Neural cell (in vitro differentiated cells): ENCODE data around the gene SH3RF3. TPM values are rescaled to one million over a fixed set of nuclear protein-coding genes. Genes with fewer than 3 reads are reported as not detected.
A peak's percentile ranks its signal among the peaks of the same experiment; 100 is the strongest.

Experiments
- H2AFZ ChIP-seq: fragments of 200-600, 300-800 bp; sonication (generic), shearing (Covaris generic); 2 replicates; pipeline ENCODE4 v1.6.0; 2014; ENCODE audit warnings: low read depth, mild to moderate bottlenecking, antibody characterized with exemption, low read length, moderate library complexity
- H3F3A ChIP-seq: fragments of 200-600 bp; shearing (Covaris generic); 2 replicates; pipeline ENCODE4 v1.6.1; 2016; ENCODE audit warnings: mild to moderate bottlenecking, moderate library complexity, mixed read lengths, antibody characterized with exemption, low read length; ENCODE audit not compliant: insufficient read depth, poor library complexity, severe bottlenecking
- H3K27ac ChIP-seq: fragments of 200-600, 300-800 bp; sonication (generic), shearing (Covaris generic); 2 replicates; pipeline ENCODE4 v1.5.1; 2014; ENCODE audit warnings: mild to moderate bottlenecking, low read length, moderate library complexity
- H3K27me3 ChIP-seq: fragments of 300-800, 200-600 bp; sonication (generic), shearing (Covaris generic); 2 replicates; pipeline ENCODE4 v1.6.0; 2014; ENCODE audit warnings: mild to moderate bottlenecking, low read depth, low read length, moderate library complexity; ENCODE audit not compliant: insufficient read depth
- H3K36me3 ChIP-seq: fragments of 300-800, 200-600 bp; sonication (generic), shearing (Covaris generic); 2 replicates; pipeline ENCODE4 v1.5.1; 2014; ENCODE audit warnings: mild to moderate bottlenecking, antibody characterized with exemption, low read length, moderate library complexity; ENCODE audit not compliant: insufficient read depth
- H3K4me2 ChIP-seq: fragments of 300-800, 200-600 bp; sonication (generic), shearing (Covaris generic); 2 replicates; pipeline ENCODE4 v1.6.0; 2014; ENCODE audit warnings: mild to moderate bottlenecking, low read length
- H3K4me3 ChIP-seq: fragments of 300-800, 200-600 bp; sonication (generic), shearing (Covaris generic); 2 replicates; pipeline ENCODE4 v1.5.1; 2014; ENCODE audit warnings: mild to moderate bottlenecking, low read length, moderate library complexity
- H3K79me2 ChIP-seq: fragments of 200-600 bp; shearing (Covaris generic); replicated peaks from 2 replicates; pipeline ENCODE4 v1.6.0; 2014; ENCODE audit warnings: mild to moderate bottlenecking, low read length, moderate library complexity; ENCODE audit not compliant: insufficient read depth
- H3K9ac ChIP-seq: fragments of 300-800, 200-600 bp; sonication (generic), shearing (Covaris generic); 2 replicates; pipeline ENCODE4 v1.6.1; 2016; ENCODE audit warnings: mild to moderate bottlenecking, low read length, mixed read lengths
- H3K9me2 ChIP-seq: fragments of 200-600 bp; shearing (Covaris generic); 2 replicates; pipeline ENCODE4 v1.6.1; 2016; ENCODE audit warnings: mild to moderate bottlenecking, low read length, mixed read lengths; ENCODE audit not compliant: insufficient read depth
- H3K9me3 ChIP-seq: fragments of 200-600, 300-800 bp; sonication (generic), shearing (Covaris generic); 2 replicates; pipeline ENCODE4 v1.6.1; 2016; ENCODE audit warnings: mild to moderate bottlenecking, mixed run types, low read length, moderate library complexity, mixed read lengths
- H4K20me1 ChIP-seq: fragments of 200-600 bp; shearing (Covaris generic); 2 replicates; pipeline ENCODE4 v1.6.1; 2016; ENCODE audit warnings: mild to moderate bottlenecking, mixed run types; ENCODE audit not compliant: insufficient read depth
- EP300 ChIP-seq: fragments of 450-650 bp; conservative IDR thresholded peaks from 2 replicates; pipeline ENCODE4 v1.6.1; 2014; ENCODE audit warnings: antibody characterized with exemption, mild to moderate bottlenecking, moderate library complexity; ENCODE audit not compliant: poor library complexity, severe bottlenecking
- EZH2 ChIP-seq: fragments of 200-600, 300-800 bp; shearing (Covaris generic), sonication (generic); IDR thresholded peaks from 2 replicates; pipeline ENCODE4 v1.6.1; 2014; ENCODE audit warnings: antibody characterized with exemption, low read length, borderline replicate concordance, mild to moderate bottlenecking; ENCODE audit not compliant: insufficient read depth, poor library complexity, severe bottlenecking
- MXI1 ChIP-seq: fragments of 450-650 bp; conservative IDR thresholded peaks from 2 replicates; pipeline ENCODE4 v1.6.1; 2014; ENCODE audit warnings: antibody characterized with exemption, mild to moderate bottlenecking; ENCODE audit not compliant: poor library complexity, severe bottlenecking
- POLR2AphosphoS5 ChIP-seq: IDR thresholded peaks from 2 replicates; pipeline ENCODE4 v1.6.1; 2012
- RAD21 ChIP-seq: fragments of 450-650 bp; conservative IDR thresholded peaks from 2 replicates; pipeline ENCODE4 v1.6.1; 2014; ENCODE audit warnings: antibody characterized with exemption, mild to moderate bottlenecking, moderate library complexity
- SMC3 ChIP-seq: fragments of 450-650 bp; conservative IDR thresholded peaks from 2 replicates; pipeline ENCODE4 v1.6.1; 2014; ENCODE audit warnings: antibody characterized with exemption, mild to moderate bottlenecking, moderate library complexity; ENCODE audit not compliant: poor library complexity
- TAF1 ChIP-seq: IDR thresholded peaks from 2 replicates; pipeline ENCODE4 v1.6.1; 2012; ENCODE audit warnings: low read depth
- polyA plus RNA-seq: library from polyadenylated mRNA; depleted of rRNA; stranded (reverse); fragments of >200 nt; gene quantifications from 2 replicates; pipeline ENCODE4 v1.2.3, GENCODE V29; 2014
- TF ChIP-seq, protein P1 (sequence below): IDR thresholded peaks from 2 replicates; pipeline ENCODE4 v1.6.1; 2012; ENCODE audit warnings: borderline replicate concordance
- TF ChIP-seq, protein P2 (sequence below): fragments of 450-650 bp; IDR thresholded peaks from 2 replicates; pipeline ENCODE4 v1.5.1; 2014; ENCODE audit warnings: antibody characterized with exemption, mild to moderate bottlenecking, moderate library complexity; ENCODE audit not compliant: poor library complexity, severe bottlenecking

The SH3RF3 gene
- polyA plus RNA-seq, 1 donor from 2014 or later: 0.53 TPM

DNA sequence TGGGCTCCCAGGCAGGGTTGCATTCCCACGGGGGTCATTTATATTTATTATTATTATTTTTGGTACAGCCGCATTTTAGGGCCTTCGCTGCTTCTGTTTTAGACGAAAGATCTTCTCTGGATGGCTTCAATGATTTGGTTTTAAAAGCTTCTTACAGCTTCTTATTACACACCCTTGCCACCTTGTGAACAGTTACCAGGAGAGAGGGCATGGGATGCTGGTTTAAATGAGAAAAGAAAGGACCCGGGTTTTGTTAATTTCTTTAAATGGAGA, 1.7 kb downstream of the SH3RF3 start:
- Histone ChIP-seq H3K9me2 (no peaks in the 10 kb centered on the region), H3K4me2 (no peak overlapping the region), H3K27me3 (peaks cover 46% of the 10 kb centered on the region), H3K9ac (no peak overlapping the region), H2AFZ (no peak overlapping the region), H3K4me3 (peak overlapping the region; percentile 81), H3K27ac (no peak overlapping the region), H3K79me2 (no peaks in the 10 kb centered on the region), H3K9me3 (no peaks in the 10 kb centered on the region), H4K20me1 (no peaks in the 10 kb centered on the region), H3F3A (no peaks in the 10 kb centered on the region), H3K36me3 (no peaks in the 10 kb centered on the region)
- TF ChIP-seq, protein P1, sequence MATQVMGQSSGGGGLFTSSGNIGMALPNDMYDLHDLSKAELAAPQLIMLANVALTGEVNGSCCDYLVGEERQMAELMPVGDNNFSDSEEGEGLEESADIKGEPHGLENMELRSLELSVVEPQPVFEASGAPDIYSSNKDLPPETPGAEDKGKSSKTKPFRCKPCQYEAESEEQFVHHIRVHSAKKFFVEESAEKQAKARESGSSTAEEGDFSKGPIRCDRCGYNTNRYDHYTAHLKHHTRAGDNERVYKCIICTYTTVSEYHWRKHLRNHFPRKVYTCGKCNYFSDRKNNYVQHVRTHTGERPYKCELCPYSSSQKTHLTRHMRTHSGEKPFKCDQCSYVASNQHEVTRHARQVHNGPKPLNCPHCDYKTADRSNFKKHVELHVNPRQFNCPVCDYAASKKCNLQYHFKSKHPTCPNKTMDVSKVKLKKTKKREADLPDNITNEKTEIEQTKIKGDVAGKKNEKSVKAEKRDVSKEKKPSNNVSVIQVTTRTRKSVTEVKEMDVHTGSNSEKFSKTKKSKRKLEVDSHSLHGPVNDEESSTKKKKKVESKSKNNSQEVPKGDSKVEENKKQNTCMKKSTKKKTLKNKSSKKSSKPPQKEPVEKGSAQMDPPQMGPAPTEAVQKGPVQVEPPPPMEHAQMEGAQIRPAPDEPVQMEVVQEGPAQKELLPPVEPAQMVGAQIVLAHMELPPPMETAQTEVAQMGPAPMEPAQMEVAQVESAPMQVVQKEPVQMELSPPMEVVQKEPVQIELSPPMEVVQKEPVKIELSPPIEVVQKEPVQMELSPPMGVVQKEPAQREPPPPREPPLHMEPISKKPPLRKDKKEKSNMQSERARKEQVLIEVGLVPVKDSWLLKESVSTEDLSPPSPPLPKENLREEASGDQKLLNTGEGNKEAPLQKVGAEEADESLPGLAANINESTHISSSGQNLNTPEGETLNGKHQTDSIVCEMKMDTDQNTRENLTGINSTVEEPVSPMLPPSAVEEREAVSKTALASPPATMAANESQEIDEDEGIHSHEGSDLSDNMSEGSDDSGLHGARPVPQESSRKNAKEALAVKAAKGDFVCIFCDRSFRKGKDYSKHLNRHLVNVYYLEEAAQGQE: no peak
- TF ChIP-seq TAF1: no peak
- no peak for TF ChIP-seq RAD21
- TF ChIP-seq, protein P2, sequence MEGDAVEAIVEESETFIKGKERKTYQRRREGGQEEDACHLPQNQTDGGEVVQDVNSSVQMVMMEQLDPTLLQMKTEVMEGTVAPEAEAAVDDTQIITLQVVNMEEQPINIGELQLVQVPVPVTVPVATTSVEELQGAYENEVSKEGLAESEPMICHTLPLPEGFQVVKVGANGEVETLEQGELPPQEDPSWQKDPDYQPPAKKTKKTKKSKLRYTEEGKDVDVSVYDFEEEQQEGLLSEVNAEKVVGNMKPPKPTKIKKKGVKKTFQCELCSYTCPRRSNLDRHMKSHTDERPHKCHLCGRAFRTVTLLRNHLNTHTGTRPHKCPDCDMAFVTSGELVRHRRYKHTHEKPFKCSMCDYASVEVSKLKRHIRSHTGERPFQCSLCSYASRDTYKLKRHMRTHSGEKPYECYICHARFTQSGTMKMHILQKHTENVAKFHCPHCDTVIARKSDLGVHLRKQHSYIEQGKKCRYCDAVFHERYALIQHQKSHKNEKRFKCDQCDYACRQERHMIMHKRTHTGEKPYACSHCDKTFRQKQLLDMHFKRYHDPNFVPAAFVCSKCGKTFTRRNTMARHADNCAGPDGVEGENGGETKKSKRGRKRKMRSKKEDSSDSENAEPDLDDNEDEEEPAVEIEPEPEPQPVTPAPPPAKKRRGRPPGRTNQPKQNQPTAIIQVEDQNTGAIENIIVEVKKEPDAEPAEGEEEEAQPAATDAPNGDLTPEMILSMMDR: no peak
- TF ChIP-seq EZH2: no peak
- TF ChIP-seq MXI1: no peak
- no peak for TF ChIP-seq EP300

DNA sequence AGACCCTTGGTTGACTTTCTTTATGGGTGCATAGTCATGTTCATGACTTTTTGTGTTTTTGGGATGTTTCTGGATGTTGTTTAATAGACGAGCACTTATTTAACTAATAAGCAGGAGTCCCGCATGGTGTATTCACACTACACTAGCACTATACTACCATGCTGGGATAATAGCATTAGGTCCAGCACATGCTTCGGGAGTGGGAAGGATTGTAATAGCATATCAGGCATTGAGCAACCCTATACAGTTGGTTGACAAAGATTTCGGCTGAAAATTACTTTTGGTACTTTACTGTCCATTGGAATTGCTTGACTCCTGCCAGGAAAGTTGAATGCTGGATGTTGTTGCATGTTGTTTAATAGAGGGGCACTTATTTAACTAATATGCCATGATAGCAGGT, 2.8 kb downstream of the SH3RF3 start:
- Histone ChIP-seq H3K4me2 (no peak overlapping the region), H3K9me3 (no peaks in the 10 kb centered on the region), H2AFZ (no peak overlapping the region), H3K4me3 (no peak overlapping the region), H3K27me3 (peaks cover 46% of the 10 kb centered on the region), H3K36me3 (no peaks in the 10 kb centered on the region), H4K20me1 (no peaks in the 10 kb centered on the region), H3K9ac (no peak overlapping the region), H3F3A (no peaks in the 10 kb centered on the region), H3K9me2 (no peaks in the 10 kb centered on the region), H3K27ac (no peak overlapping the region), H3K79me2 (no peaks in the 10 kb centered on the region)
- TF ChIP-seq MXI1 (no peak), SMC3 (no peak), POLR2AphosphoS5 (no peak), RAD21 (no peak), EZH2 (no peak), EP300 (no peak), TAF1 (no peak)
- TF ChIP-seq, protein P2: no peak
- TF ChIP-seq, protein P1: no peak
